H9 (cell line): ENCODE measurements around the gene MMD2. TPM values are rescaled to one million over a fixed set of nuclear protein-coding genes. Genes with fewer than 3 reads are reported as not detected.

Source experiments
- DNase-seq: peaks from one replicate; pipeline ENCODE4 v3.0.0-alpha.2; 2017
- H2AFZ ChIP-seq: one replicate; pipeline ENCODE4 v1.6.1; 2013; ENCODE audit warnings: mild to moderate bottlenecking, low read length, control low read depth, moderate library complexity
- H2AK5ac ChIP-seq: 2 replicates; pipeline ENCODE4 v1.6.1; 2013; ENCODE audit warnings: low read length, control low read depth, mixed read lengths; ENCODE audit not compliant: insufficient read length
- H2BK120ac ChIP-seq: one replicate; pipeline ENCODE4 v1.6.1; 2013; ENCODE audit warnings: low read depth, mild to moderate bottlenecking, low read length, control low read depth, inconsistent platforms; ENCODE audit not compliant: poor library complexity, severe bottlenecking
- H2BK12ac ChIP-seq: 2 replicates; pipeline ENCODE4 v1.6.1; 2013; ENCODE audit warnings: low read length, control low read depth, mixed read lengths, low read depth; ENCODE audit not compliant: insufficient read length
- H2BK15ac ChIP-seq: 2 replicates; pipeline ENCODE4 v1.6.1; 2013; ENCODE audit warnings: low read depth, low read length, control low read depth
- H2BK20ac ChIP-seq: one replicate; pipeline ENCODE4 v1.6.1; 2013; ENCODE audit warnings: low read depth, mild to moderate bottlenecking, low read length, control low read depth, inconsistent platforms; ENCODE audit not compliant: poor library complexity, severe bottlenecking
- H2BK5ac ChIP-seq: 2 replicates; pipeline ENCODE4 v1.6.1; 2013; ENCODE audit warnings: low read length, control low read depth, mixed read lengths; ENCODE audit not compliant: insufficient read length
- H3K14ac ChIP-seq: 2 replicates; pipeline ENCODE4 v1.6.1; 2013; ENCODE audit warnings: low read length, control low read depth; ENCODE audit not compliant: insufficient read depth
- H3K18ac ChIP-seq: 2 replicates; pipeline ENCODE4 v1.6.1; 2013; ENCODE audit warnings: low read depth, mild to moderate bottlenecking, mixed read lengths, low read length, control low read depth; ENCODE audit not compliant: insufficient read length
- H3K23ac ChIP-seq: 2 replicates; pipeline ENCODE4 v1.6.1; 2013; ENCODE audit warnings: low read length, control low read depth, mixed read lengths, low read depth; ENCODE audit not compliant: insufficient read length
- H3K23me2 ChIP-seq: 2 replicates; pipeline ENCODE4 v1.6.1; 2013; ENCODE audit warnings: low read depth, mild to moderate bottlenecking, mixed read lengths, low read length, control low read depth; ENCODE audit not compliant: insufficient read length, poor library complexity, severe bottlenecking
- H3K27ac ChIP-seq: 2 replicates; pipeline ENCODE4 v1.5.1; 2013; ENCODE audit warnings: low read length, control low read depth, mixed read lengths, low read depth; ENCODE audit not compliant: insufficient read length
- H3K27me3 ChIP-seq: 2 replicates; pipeline ENCODE4 v1.6.1; 2013; ENCODE audit warnings: low read length, control low read depth, inconsistent platforms; ENCODE audit not compliant: insufficient read depth
- H3K4ac ChIP-seq: 2 replicates; pipeline ENCODE4 v1.6.1; 2013; ENCODE audit warnings: low read depth, mild to moderate bottlenecking, control low read depth, inconsistent platforms, low read length, moderate library complexity
- H3K4me1 ChIP-seq: 2 replicates; pipeline ENCODE4 v1.6.1; 2013; ENCODE audit warnings: low read length, control low read depth, inconsistent platforms; ENCODE audit not compliant: insufficient read depth
- H3K4me2 ChIP-seq: 2 replicates; pipeline ENCODE4 v1.6.1; 2013; ENCODE audit warnings: low read length, control low read depth, mixed read lengths; ENCODE audit not compliant: insufficient read length, insufficient read depth
- H3K56ac ChIP-seq: 2 replicates; pipeline ENCODE4 v1.6.1; 2013; ENCODE audit warnings: low read depth, mild to moderate bottlenecking, mixed read lengths, low read length, control low read depth; ENCODE audit not compliant: insufficient read length
- H3K79me1 ChIP-seq: 2 replicates; pipeline ENCODE4 v1.6.1; 2013; ENCODE audit warnings: low read depth, mild to moderate bottlenecking, moderate library complexity, low read length, control low read depth, inconsistent platforms; ENCODE audit not compliant: insufficient read depth, poor library complexity, severe bottlenecking
- H3K79me2 ChIP-seq: 2 replicates; pipeline ENCODE4 v1.6.1; 2013; ENCODE audit warnings: low read length, control low read depth, inconsistent platforms; ENCODE audit not compliant: insufficient read depth
- H3K9ac ChIP-seq: 2 replicates; pipeline ENCODE4 v1.6.1; 2013; ENCODE audit warnings: low read length, control low read depth, mixed read lengths; ENCODE audit not compliant: insufficient read length; ENCODE audit errors: extremely low read depth
- H3K9me3 ChIP-seq: one replicate; pipeline ENCODE4 v1.6.1; 2013; ENCODE audit warnings: low read depth, low read length, inconsistent platforms; ENCODE audit not compliant: control insufficient read depth
- H3T11ph ChIP-seq: one replicate; pipeline ENCODE4 v1.6.1; 2013; ENCODE audit warnings: mild to moderate bottlenecking, low read length, control low read depth, inconsistent platforms
- H4K20me1 ChIP-seq: one replicate; pipeline ENCODE4 v1.6.1; 2013; ENCODE audit not compliant: control insufficient read depth, insufficient read length, insufficient read depth
- H4K5ac ChIP-seq: 2 replicates; pipeline ENCODE4 v1.6.1; 2013; ENCODE audit warnings: low read depth, mild to moderate bottlenecking, mixed read lengths, low read length, control low read depth; ENCODE audit not compliant: insufficient read length
- H4K8ac ChIP-seq: replicated peaks from 2 replicates; pipeline ENCODE4 v1.6.1; 2013; ENCODE audit warnings: low read length, control low read depth, mixed read lengths, low read depth; ENCODE audit not compliant: insufficient read length
- H4K91ac ChIP-seq: 2 replicates; pipeline ENCODE4 v1.6.1; 2013; ENCODE audit warnings: low read depth, mild to moderate bottlenecking, moderate library complexity, mixed read lengths, low read length, control low read depth; ENCODE audit not compliant: insufficient read length
- H3K27ac Mint-ChIP-seq, 3 experiments: 2 replicates in 2 of 3; 3 replicates in 1 of 3; pipeline ENCODE4 v1.8.0; 2020 to 2021; ENCODE audit warnings: mixed read lengths in 3 of 3, mild to moderate bottlenecking in 1 of 3, moderate library complexity in 1 of 3
- H3K27me3 Mint-ChIP-seq: 2 replicates; pipeline ENCODE4 v1.8.0; 2021; ENCODE audit warnings: low read depth, mild to moderate bottlenecking, moderate library complexity, mixed read lengths
- H3K36me3 Mint-ChIP-seq, 3 experiments: 2 replicates in 2 of 3; 3 replicates in 1 of 3; pipeline ENCODE4 v1.8.0; 2020 to 2021; ENCODE audit warnings: low read depth in 3 of 3, mixed read lengths in 3 of 3; ENCODE audit not compliant: insufficient read depth in 1 of 3
- H3K4me1 Mint-ChIP-seq, 2 experiments: 2 replicates each; pipeline ENCODE4 v1.8.0; 2020; ENCODE audit warnings: mixed read lengths in 2 of 2
- H3K4me3 Mint-ChIP-seq, 2 experiments: 2 replicates in 1 of 2; 3 replicates in 1 of 2; pipeline ENCODE4 v1.8.0; 2020 to 2021; ENCODE audit warnings: mild to moderate bottlenecking in 2 of 2, mixed read lengths in 2 of 2, moderate library complexity in 1 of 2
- H3K9me3 Mint-ChIP-seq, 2 experiments: 2 replicates in 1 of 2; 3 replicates in 1 of 2; pipeline ENCODE4 v1.8.0; 2020; ENCODE audit warnings: mild to moderate bottlenecking in 2 of 2, mixed read lengths in 2 of 2, moderate library complexity in 1 of 2
- CTCF ChIP-seq: fragments of 200-600 bp; sonication (generic); conservative IDR thresholded peaks from 3 replicates; pipeline ENCODE4 v1.8.0; 2021; ENCODE audit warnings: antibody characterized with exemption, mild to moderate bottlenecking
- WGBS: extraction: QIAGEN DNeasy Blood & Tissue Kit; methylation state at CpG from one replicate; pipeline ENCODE4 v1.1.7; 2013; ENCODE audit warnings: missing lambda C conversion rate, low lambda C conversion rate, mixed read lengths; ENCODE audit not compliant: insufficient read length; ENCODE audit errors: extremely low coverage; 5-methylcytosine and 5-hydroxymethylcytosine counted together
- total RNA-seq: library from RNA; stranded (reverse); gene quantifications from 2 replicates; pipeline ENCODE4 v1.2.1, GENCODE V29; 2021

MMD2 gene
- total RNA-seq, 1 experiment from 2014 or later = 0.20 TPM

GRCh38 chr7:4964506-4964905 is 5.5 kb upstream of the MMD2 start:
- Mint-ChIP-seq H3K4me3 (no peak overlapping the region), H3K27me3 (peaks cover 30% of the 10 kb centered on the region), H3K9me3 (no peaks in the 10 kb centered on the region), H3K4me1 (no peaks in the 10 kb centered on the region), H3K36me3 (no peaks in the 10 kb centered on the region; a peak in 1 of 7 replicates), H3K27ac (no peak overlapping the region; a peak in 1 of 7 replicates)
- Histone ChIP-seq H4K8ac (no peak overlapping the region), H3T11ph (no peak overlapping the region), H3K79me2 (no peaks in the 10 kb centered on the region), H2BK5ac (no peak overlapping the region), H2BK12ac (no peak overlapping the region), H2AK5ac (no peak overlapping the region), H3K4me1 (no peaks in the 10 kb centered on the region), H3K4ac (no peak overlapping the region), H3K9ac (no peak overlapping the region), H2AFZ (no peak overlapping the region), H4K91ac (no peak overlapping the region), H3K18ac (no peak overlapping the region), H3K27me3 (no peaks in the 10 kb centered on the region), H3K79me1 (no peaks in the 10 kb centered on the region), H4K20me1 (no peaks in the 10 kb centered on the region), H3K56ac (no peak overlapping the region), H3K4me2 (no peak overlapping the region), H3K9me3 (no peaks in the 10 kb centered on the region), H2BK120ac (no peak overlapping the region), H3K23ac (no peak overlapping the region), H2BK15ac (no peak overlapping the region), H3K14ac (no peak overlapping the region; the same call in 1 of the 2 replicates), H4K5ac (no peak overlapping the region), H2BK20ac (no peak overlapping the region), H3K27ac (no peak overlapping the region), H3K23me2 (no peaks in the 10 kb centered on the region)
- TF ChIP-seq CTCF = no peak
- no CpG with 5 or more reads among the region's 11 CpGs for WGBS
- no peak for DNase-seq
